ENCODE data around the gene RARRES2. TPM values are rescaled to one million over a fixed set of nuclear protein-coding genes. Genes with fewer than 3 reads are reported as not detected.

Gene RARRES2
- total and polyA plus RNA-seq, 2 of the 13 experiments (the other 11 are each of a cell fraction or from before 2014, with no cell fraction given): 134 to 172 TPM

DNA sequence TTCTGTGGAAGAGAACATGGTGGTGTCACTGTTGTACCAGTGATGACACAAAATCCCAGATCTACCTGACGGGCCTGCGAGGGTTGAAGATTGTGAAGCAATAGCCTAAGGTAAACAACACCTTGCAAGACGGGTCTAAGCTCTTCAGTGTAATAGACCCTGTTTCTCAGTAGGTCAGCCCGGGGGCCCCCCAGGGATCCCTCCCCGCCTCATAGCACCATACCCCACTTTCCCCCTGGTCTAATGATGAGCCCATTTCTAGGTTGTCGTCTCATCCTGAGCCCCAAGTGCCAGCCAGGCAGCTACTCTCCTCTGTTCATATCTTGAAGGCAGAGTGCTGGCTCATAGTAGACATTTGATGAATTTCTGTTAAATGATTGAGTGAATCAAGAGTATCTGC is 15.5 kb downstream of the RARRES2 start (continued):
- TF ChIP-seq, protein P1, sequence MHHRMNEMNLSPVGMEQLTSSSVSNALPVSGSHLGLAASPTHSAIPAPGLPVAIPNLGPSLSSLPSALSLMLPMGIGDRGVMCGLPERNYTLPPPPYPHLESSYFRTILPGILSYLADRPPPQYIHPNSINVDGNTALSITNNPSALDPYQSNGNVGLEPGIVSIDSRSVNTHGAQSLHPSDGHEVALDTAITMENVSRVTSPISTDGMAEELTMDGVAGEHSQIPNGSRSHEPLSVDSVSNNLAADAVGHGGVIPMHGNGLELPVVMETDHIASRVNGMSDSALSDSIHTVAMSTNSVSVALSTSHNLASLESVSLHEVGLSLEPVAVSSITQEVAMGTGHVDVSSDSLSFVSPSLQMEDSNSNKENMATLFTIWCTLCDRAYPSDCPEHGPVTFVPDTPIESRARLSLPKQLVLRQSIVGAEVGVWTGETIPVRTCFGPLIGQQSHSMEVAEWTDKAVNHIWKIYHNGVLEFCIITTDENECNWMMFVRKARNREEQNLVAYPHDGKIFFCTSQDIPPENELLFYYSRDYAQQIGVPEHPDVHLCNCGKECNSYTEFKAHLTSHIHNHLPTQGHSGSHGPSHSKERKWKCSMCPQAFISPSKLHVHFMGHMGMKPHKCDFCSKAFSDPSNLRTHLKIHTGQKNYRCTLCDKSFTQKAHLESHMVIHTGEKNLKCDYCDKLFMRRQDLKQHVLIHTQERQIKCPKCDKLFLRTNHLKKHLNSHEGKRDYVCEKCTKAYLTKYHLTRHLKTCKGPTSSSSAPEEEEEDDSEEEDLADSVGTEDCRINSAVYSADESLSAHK (CRISPR knock-in tag; IDR thresholded peaks at IDR 0.05; ENCODE audit: borderline replicate concordance): no peak
- TF ChIP-seq, protein P2, sequence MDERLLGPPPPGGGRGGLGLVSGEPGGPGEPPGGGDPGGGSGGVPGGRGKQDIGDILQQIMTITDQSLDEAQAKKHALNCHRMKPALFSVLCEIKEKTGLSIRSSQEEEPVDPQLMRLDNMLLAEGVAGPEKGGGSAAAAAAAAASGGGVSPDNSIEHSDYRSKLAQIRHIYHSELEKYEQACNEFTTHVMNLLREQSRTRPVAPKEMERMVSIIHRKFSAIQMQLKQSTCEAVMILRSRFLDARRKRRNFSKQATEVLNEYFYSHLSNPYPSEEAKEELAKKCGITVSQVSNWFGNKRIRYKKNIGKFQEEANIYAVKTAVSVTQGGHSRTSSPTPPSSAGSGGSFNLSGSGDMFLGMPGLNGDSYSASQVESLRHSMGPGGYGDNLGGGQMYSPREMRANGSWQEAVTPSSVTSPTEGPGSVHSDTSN (CRISPR knock-in tag; IDR thresholded peaks at IDR 0.05): no peak
- TF ChIP-seq ZNF567 (CRISPR knock-in tag; IDR thresholded peaks at IDR 0.05; ENCODE audit: borderline replicate concordance) (no peak), ZNF337 (CRISPR knock-in tag; IDR thresholded peaks at IDR 0.05; ENCODE audit: borderline replicate concordance, low read depth) (no peak), POLR2A (IDR thresholded peaks at IDR 0.05; ENCODE audit: insufficient read depth in 1 of 2, low read depth in 2 of 2, low read length in 2 of 2) (no peak), ZNF746 (CRISPR knock-in tag; IDR thresholded peaks at IDR 0.05) (no peak), NR0B2 (CRISPR knock-in tag; IDR thresholded peaks at IDR 0.05) (no peak), ZNF816 (CRISPR knock-in tag; IDR thresholded peaks at IDR 0.05; ENCODE audit: borderline replicate concordance) (no peak), ZNF564 (CRISPR knock-in tag; IDR thresholded peaks at IDR 0.05) (no peak), ZNF605 (CRISPR knock-in tag; IDR thresholded peaks at IDR 0.05) (no peak)
- TF ChIP-seq, protein P3, sequence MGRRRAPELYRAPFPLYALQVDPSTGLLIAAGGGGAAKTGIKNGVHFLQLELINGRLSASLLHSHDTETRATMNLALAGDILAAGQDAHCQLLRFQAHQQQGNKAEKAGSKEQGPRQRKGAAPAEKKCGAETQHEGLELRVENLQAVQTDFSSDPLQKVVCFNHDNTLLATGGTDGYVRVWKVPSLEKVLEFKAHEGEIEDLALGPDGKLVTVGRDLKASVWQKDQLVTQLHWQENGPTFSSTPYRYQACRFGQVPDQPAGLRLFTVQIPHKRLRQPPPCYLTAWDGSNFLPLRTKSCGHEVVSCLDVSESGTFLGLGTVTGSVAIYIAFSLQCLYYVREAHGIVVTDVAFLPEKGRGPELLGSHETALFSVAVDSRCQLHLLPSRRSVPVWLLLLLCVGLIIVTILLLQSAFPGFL (CRISPR knock-in tag; IDR thresholded peaks at IDR 0.05): no peak
- TF ChIP-seq, protein P4, sequence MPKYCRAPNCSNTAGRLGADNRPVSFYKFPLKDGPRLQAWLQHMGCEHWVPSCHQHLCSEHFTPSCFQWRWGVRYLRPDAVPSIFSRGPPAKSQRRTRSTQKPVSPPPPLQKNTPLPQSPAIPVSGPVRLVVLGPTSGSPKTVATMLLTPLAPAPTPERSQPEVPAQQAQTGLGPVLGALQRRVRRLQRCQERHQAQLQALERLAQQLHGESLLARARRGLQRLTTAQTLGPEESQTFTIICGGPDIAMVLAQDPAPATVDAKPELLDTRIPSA (CRISPR knock-in tag; IDR thresholded peaks at IDR 0.05; ENCODE audit: borderline replicate concordance): no peak

All from HepG2 (cell line).